ENCODE data around the gene TMEM51.

The TMEM51 gene

GRCh38 chr1:15220825-15221431, 67.4 kb downstream of the TMEM51 start:
- no peak overlapping the region for H3K4me3 ChIP-seq (ENCODE audit: low read depth, low read length)
- no peak for DNase-seq (ENCODE audit: low read depth)
- no peak for TF ChIP-seq CTCF (IDR thresholded peaks at IDR 0.05; ENCODE audit: insufficient read depth, low read depth, low read length, missing control alignments)

- no peak for TF ChIP-seq CTCF (IDR thresholded peaks at IDR 0.05; ENCODE audit: insufficient read depth, low read depth, low read length, missing control alignments)
- no peak overlapping the region for H3K4me3 ChIP-seq (ENCODE audit: low read depth, low read length)
- DNase-seq (ENCODE audit: low read depth), result no peak
These were observed 69.2 kb downstream of the TMEM51 start for GRCh38 chr1:15222653-15223303.

GRCh38 chr1:15224259-15224869, 70.8 kb downstream of the TMEM51 start:
- DNase-seq (ENCODE audit: low read depth), result peak; percentile 31
- H3K4me3 ChIP-seq (ENCODE audit: low read depth, low read length), result no peak overlapping the region
- no peak for TF ChIP-seq CTCF (IDR thresholded peaks at IDR 0.05; ENCODE audit: insufficient read depth, low read depth, low read length, missing control alignments)

GRCh38 chr1:15224974-15225373, 71.4 kb downstream of the TMEM51 start:
- no peak for TF ChIP-seq CTCF (IDR thresholded peaks at IDR 0.05; ENCODE audit: insufficient read depth, low read depth, low read length, missing control alignments)
- no peak overlapping the region for H3K4me3 ChIP-seq (ENCODE audit: low read depth, low read length)
- DNase-seq (ENCODE audit: low read depth), result no peak

- TF ChIP-seq CTCF (IDR thresholded peaks at IDR 0.05; ENCODE audit: insufficient read depth, low read depth, low read length, missing control alignments), result no peak
- no peak overlapping the region for H3K4me3 ChIP-seq (ENCODE audit: low read depth, low read length)
- DNase-seq (ENCODE audit: low read depth), result no peak
These were observed 71.9 kb downstream of the TMEM51 start for GRCh38 chr1:15225461-15225860.

GRCh38 chr1:15226388-15227255, 73.1 kb downstream of the TMEM51 start:
- no peak for DNase-seq (ENCODE audit: low read depth)
- TF ChIP-seq CTCF (IDR thresholded peaks at IDR 0.05; ENCODE audit: insufficient read depth, low read depth, low read length, missing control alignments), result no peak
- H3K4me3 ChIP-seq (ENCODE audit: low read depth, low read length), result no peak overlapping the region

Data from GM12865 (cell line).